AG08395 (cell line): Measurements from ENCODE around the gene MTA3.

Source experiments
- DNase-seq: peaks from one replicate; pipeline ENCODE4 v3.0.0; 2012; ENCODE audit warnings: mixed read lengths, low spot score

Gene MTA3

GRCh38 chr2:42762823-42763804 lies 194.7 kb downstream of the MTA3 start:
- no peak for DNase-seq

GRCh38 chr2:42764096-42764495 lies 195.7 kb downstream of the MTA3 start, which contains the start of gene OXER1:
Gene OXER1 (minus strand): TSS chr2:42764135. CDS start chr2:42764062, 73 bp downstream.
- no peak for DNase-seq

GRCh38 chr2:42764901-42765300 lies 196.5 kb downstream of the MTA3 start:
- DNase-seq: no peak

GRCh38 chr2:42765686-42766085 lies 197.3 kb downstream of the MTA3 start:
- DNase-seq: no peak

- DNase-seq: no peak
These were observed 198.9 kb downstream of the MTA3 start for GRCh38 chr2:42767080-42767898.

GRCh38 chr2:42767899-42768705 lies 199.7 kb downstream of the MTA3 start:
- DNase-seq: no peak

- no peak for DNase-seq
These were observed 200.3 kb downstream of the MTA3 start for GRCh38 chr2:42768706-42769256.

- no peak for DNase-seq
These were observed 201.3 kb downstream of the MTA3 start for GRCh38 chr2:42769583-42770287.

- DNase-seq: peak; percentile 57
These were observed 202.1 kb downstream of the MTA3 start for GRCh38 chr2:42770288-42771131.

- no peak for DNase-seq
These were observed 203.2 kb downstream of the MTA3 start for GRCh38 chr2:42771546-42772153.

GRCh38 chr2:42775186-42775585 lies 206.8 kb downstream of the MTA3 start:
- no peak for DNase-seq

GRCh38 chr2:42775810-42776209 lies 207.4 kb downstream of the MTA3 start:
- DNase-seq: no peak

GRCh38 chr2:42777883-42778805 lies 209.7 kb downstream of the MTA3 start:
- no peak for DNase-seq

- DNase-seq: no peak
These were observed 212.7 kb downstream of the MTA3 start for GRCh38 chr2:42781181-42781580.

- no peak for DNase-seq
These were observed 215.1 kb downstream of the MTA3 start for GRCh38 chr2:42783511-42783910.

- no peak for DNase-seq
These were observed 215.9 kb downstream of the MTA3 start for GRCh38 chr2:42784204-42784880.

- no peak for DNase-seq
These were observed 218.3 kb downstream of the MTA3 start for GRCh38 chr2:42786561-42787345.
